ENCODE measurements around the gene CEP85L.
"Not testable (repeated sequence)": the region's sequence is repeated elsewhere in the genome, so short reads cannot be mapped to it uniquely, and the experiment has no call there.

CEP85L gene

GRCh38 chr6:118451839-118452238, 199.6 kb downstream of the CEP85L start:
- H3K4me3 ChIP-seq (replicated peaks; ENCODE audit: low read depth, low read length), result no peak overlapping the region
- DNase-seq (ENCODE audit: extremely low read depth, low read depth), result no peak
- TF ChIP-seq CTCF (IDR thresholded peaks at IDR 0.05; ENCODE audit: low read depth, low read length, missing control alignments), result no peak

DNA sequence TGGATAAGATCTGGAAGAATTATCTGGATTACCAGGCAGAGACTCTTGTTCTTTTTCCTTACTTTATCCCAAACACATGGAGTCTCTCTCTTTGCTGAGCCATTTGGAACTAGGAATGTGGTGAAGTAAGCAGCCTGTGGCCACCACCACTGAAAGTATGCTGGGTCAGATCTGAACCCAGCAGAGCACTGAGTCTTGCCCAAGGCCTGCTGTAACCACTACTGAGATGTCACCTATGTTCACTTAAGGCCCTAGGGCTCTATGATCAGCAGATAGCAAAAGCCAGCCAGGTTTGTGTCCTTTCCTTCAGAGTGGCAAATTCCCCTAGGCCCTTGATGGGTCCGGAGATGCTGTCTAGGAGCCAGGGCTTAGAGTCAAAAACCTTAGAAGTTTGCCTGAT, 206.6 kb downstream of the CEP85L start:
- no peak overlapping the region for H3K4me3 ChIP-seq (replicated peaks; ENCODE audit: low read depth, low read length)
- no peak for DNase-seq (ENCODE audit: extremely low read depth, low read depth)
- no peak for TF ChIP-seq CTCF (IDR thresholded peaks at IDR 0.05; ENCODE audit: low read depth, low read length, missing control alignments)

GRCh38 chr6:118436482-118436881, 214.9 kb downstream of the CEP85L start:
- no peak for TF ChIP-seq CTCF (IDR thresholded peaks at IDR 0.05; ENCODE audit: low read depth, low read length, missing control alignments)
- no peak overlapping the region for H3K4me3 ChIP-seq (replicated peaks; ENCODE audit: low read depth, low read length)
- DNase-seq (ENCODE audit: extremely low read depth, low read depth), result no peak

DNA sequence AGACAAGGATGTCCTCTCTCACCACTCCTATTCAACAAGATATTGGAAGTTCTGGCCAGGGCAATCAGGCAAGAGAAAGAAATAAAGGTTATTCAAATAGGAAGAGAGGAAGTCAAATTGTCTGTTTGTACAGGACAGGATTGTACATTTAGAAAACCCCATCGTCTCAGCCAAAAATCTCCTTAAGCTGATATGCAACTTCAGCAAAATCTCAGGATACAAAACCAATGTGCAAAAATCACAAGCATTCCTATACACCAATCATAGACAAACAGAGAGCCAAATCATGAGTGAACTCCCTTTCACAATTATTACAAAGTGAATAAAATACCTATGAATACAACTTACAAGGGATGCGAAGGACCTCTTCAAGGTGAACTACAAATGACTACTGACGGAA, 217.2 kb downstream of the CEP85L start:
- DNase-seq (ENCODE audit: extremely low read depth, low read depth); H3K4me3 ChIP-seq (replicated peaks; ENCODE audit: low read depth, low read length): not testable (repeated sequence)

DNA sequence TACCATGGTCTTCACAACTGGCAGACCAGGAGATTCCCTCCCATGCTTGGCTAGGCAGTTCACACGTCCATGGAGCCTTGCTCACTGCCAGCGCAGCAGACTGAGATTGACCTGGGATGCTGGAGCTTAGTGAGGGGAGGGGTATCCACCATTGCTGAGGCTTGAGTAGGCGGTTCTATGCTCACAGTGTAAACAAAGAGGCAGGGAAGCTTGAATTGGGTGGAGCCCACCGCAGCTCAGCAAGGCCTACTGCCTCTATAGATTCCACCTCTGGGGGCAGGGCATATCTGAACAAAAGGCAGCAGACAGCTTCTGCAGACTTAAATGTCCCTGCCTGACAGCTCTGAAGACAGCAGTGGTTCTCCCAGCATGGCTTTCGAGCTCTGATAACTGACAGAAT, 230.1 kb downstream of the CEP85L start:
- not testable (repeated sequence) for DNase-seq (ENCODE audit: extremely low read depth, low read depth); H3K4me3 ChIP-seq (replicated peaks; ENCODE audit: low read depth, low read length)

GRCh38 chr6:118419448-118420394, 231.7 kb downstream of the CEP85L start:
- no peak for DNase-seq (ENCODE audit: extremely low read depth, low read depth)
- TF ChIP-seq CTCF (IDR thresholded peaks at IDR 0.05; ENCODE audit: low read depth, low read length, missing control alignments), result no peak
- no peak overlapping the region for H3K4me3 ChIP-seq (replicated peaks; ENCODE audit: low read depth, low read length)

All from HFF-Myc (cell line).